GM20431 (cell line): ENCODE measurements around the gene PPM1L.
"Not testable (repeated sequence)": the region's sequence is repeated elsewhere in the genome, so short reads cannot be mapped to it uniquely, and the experiment has no call there.

Experiments used
- in situ Hi-C: fragments of 300-500 bp; cut with MseI, MboI; formaldehyde crosslinking; loops from one replicate; pipeline ENCODE4 v1.15.0; 2020; ENCODE audit warnings: low sequenced_read_pairs; ENCODE audit not compliant: unreplicated experiment

Gene PPM1L

GRCh38 chr3:161016417-161017313 is 260.6 kb downstream of the PPM1L start:
- in situ Hi-C loops, result no loop called here

GRCh38 chr3:161017971-161018370 is 261.9 kb downstream of the PPM1L start:
- in situ Hi-C loops, result no loop called here

GRCh38 chr3:161020256-161020655 is 264.2 kb downstream of the PPM1L start:
- in situ Hi-C loops, result no loop called here

- in situ Hi-C loops, result no loop called here
Measured at GRCh38 chr3:161025911-161026310, 269.9 kb downstream of the PPM1L start.

- in situ Hi-C loops, result no loop called here
Measured at GRCh38 chr3:161026612-161027510, 270.8 kb downstream of the PPM1L start.

- in situ Hi-C loops, result no loop called here
Measured at GRCh38 chr3:161028555-161029153, 272.6 kb downstream of the PPM1L start.

GRCh38 chr3:161031134-161031533 is 275.1 kb downstream of the PPM1L start:
- in situ Hi-C loops, result no loop called here

GRCh38 chr3:161034913-161035550 is 279.0 kb downstream of the PPM1L start:
- in situ Hi-C loops, result not testable (repeated sequence)

- in situ Hi-C loops, result no loop called here
Measured at GRCh38 chr3:161035711-161036110, 279.7 kb downstream of the PPM1L start.

- in situ Hi-C loops, result no loop called here
Measured at GRCh38 chr3:161038725-161039124, 282.7 kb downstream of the PPM1L start.

GRCh38 chr3:161042023-161042501 is 286.0 kb downstream of the PPM1L start:
- in situ Hi-C loops, result no loop called here

GRCh38 chr3:161043336-161044035 is 287.5 kb downstream of the PPM1L start:
- in situ Hi-C loops, result no loop called here

- in situ Hi-C loops, result no loop called here
Measured at GRCh38 chr3:161049683-161050248, 293.7 kb downstream of the PPM1L start.

- in situ Hi-C loops, result no loop called here
Measured at GRCh38 chr3:161050935-161051334, 294.9 kb downstream of the PPM1L start.

GRCh38 chr3:161051856-161052255 is 295.8 kb downstream of the PPM1L start:
- in situ Hi-C loops, result no loop called here

- in situ Hi-C loops, result no loop called here
Measured at GRCh38 chr3:161054860-161055604, 299.0 kb downstream of the PPM1L start.

GRCh38 chr3:161064413-161064812 is 308.4 kb downstream of the PPM1L start:
- in situ Hi-C loops, result no loop called here

GRCh38 chr3:161066930-161067329 is 310.9 kb downstream of the PPM1L start:
- in situ Hi-C loops, result no loop called here
